Astrocyte (in vitro differentiated cells and primary cell): ENCODE results near the gene AP3S2.

Source experiments
- EZH2 ChIP-seq: IDR thresholded peaks from 2 replicates; pipeline ENCODE4 v1.6.1; 2012; ENCODE audit warnings: mild to moderate bottlenecking, low read length, inconsistent platforms; ENCODE audit not compliant: insufficient read depth
- TF ChIP-seq, protein P1 (sequence below): IDR thresholded peaks from 2 replicates; pipeline ENCODE4 v1.5.1; 2011; ENCODE audit warnings: low read depth, mild to moderate bottlenecking, inconsistent platforms, low read length, moderate library complexity; ENCODE audit not compliant: insufficient read depth

DNA sequence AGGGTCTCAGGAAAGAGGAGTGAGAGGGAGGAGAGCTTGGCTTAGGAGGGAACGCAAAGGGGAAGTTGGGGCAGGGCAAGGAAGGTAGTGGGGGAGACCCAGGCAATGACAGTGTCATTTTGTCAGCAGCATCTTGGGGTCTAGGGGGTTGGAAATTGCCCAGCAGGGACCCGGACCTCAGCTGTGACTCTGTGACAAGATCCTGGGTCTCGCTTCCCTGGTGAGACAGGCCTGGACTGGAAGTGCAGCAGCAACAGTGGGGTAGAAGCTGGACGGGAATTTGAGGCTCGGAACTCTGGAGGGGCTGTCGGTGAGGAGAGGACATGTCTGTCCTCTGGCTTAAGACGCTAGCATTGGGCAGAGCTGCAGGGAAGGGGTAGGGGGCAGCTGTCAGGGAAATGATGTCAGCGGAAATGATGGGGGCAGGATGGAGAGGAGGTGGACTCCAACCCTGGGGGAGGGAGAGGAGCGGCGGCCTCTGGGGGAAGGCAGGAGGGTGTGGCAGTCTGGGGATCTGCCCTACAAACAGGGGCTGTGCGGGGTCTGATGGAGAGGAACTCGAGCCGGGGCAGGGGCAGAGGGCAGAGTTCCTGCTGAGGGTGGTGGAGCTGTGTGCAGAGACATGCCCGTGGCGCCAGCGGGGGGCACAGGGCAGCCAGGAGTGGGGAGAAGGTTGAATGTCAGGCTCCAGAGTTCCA lies 91.4 kb downstream of the AP3S2 start:
- TF ChIP-seq, protein P1, sequence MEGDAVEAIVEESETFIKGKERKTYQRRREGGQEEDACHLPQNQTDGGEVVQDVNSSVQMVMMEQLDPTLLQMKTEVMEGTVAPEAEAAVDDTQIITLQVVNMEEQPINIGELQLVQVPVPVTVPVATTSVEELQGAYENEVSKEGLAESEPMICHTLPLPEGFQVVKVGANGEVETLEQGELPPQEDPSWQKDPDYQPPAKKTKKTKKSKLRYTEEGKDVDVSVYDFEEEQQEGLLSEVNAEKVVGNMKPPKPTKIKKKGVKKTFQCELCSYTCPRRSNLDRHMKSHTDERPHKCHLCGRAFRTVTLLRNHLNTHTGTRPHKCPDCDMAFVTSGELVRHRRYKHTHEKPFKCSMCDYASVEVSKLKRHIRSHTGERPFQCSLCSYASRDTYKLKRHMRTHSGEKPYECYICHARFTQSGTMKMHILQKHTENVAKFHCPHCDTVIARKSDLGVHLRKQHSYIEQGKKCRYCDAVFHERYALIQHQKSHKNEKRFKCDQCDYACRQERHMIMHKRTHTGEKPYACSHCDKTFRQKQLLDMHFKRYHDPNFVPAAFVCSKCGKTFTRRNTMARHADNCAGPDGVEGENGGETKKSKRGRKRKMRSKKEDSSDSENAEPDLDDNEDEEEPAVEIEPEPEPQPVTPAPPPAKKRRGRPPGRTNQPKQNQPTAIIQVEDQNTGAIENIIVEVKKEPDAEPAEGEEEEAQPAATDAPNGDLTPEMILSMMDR: no peak
- TF ChIP-seq EZH2: no peak
